GM12878 (cell line): ENCODE data around the gene FAM76B. TPM values are rescaled to one million over a fixed set of nuclear protein-coding genes. Genes with fewer than 3 reads are reported as not detected.

Experiments
- ATAC-seq: fragments of 200-7000 bp; cut with Tn5 transposase; 3 replicates; pipeline ENCODE4 v1.9.1; 2020; ENCODE audit warnings: mild to moderate bottlenecking, moderate library complexity
- BruUV-seq: library from RNA; stranded (reverse); fragments of 400-500 nt; replicated peaks from 2 replicates; lab custom pipeline; 2021; lab: Mats Ljungman, UMichigan
- CTCF ChIA-PET: fragments of 300-600 bp; sonication (Branson Sonifier 250); formaldehyde crosslinking; extraction: SDS; loops from one replicate; lab custom pipeline; 2021; ENCODE audit warnings: inconsistent platforms; lab: Yijun Ruan, JAX
- POLR2A ChIA-PET: fragments of 350-600 bp; formaldehyde crosslinking; extraction: SDS; loops from one replicate; lab custom pipeline; 2021; ENCODE audit warnings: inconsistent platforms; lab: Charles Lee
- RAD21 ChIA-PET: fragments of 300-600 bp; sonication (Branson Sonifier 250); formaldehyde crosslinking; loops from one replicate; lab custom pipeline; 2023; ENCODE audit warnings: antibody characterized with exemption; ENCODE audit not compliant: unreplicated experiment; lab: Charles Lee
- SMC1A ChIA-PET: fragments of 300-600 bp; sonication (Branson Sonifier 250); formaldehyde crosslinking; loops from one replicate; lab custom pipeline; 2023; ENCODE audit not compliant: unreplicated experiment, uncharacterized antibody; lab: Charles Lee
- DNase-seq: peaks from one replicate; pipeline ENCODE4 v3.0.0-alpha.2; 2011; ENCODE audit warnings: low read depth, low spot score
- FAIRE-seq: peaks from 3 replicates; lab custom pipeline; 2011; peaks lifted over from hg19 to GRCh38; lab: Jason Lieb, UNC
- H2AFZ ChIP-seq: 2 replicates; pipeline ENCODE4 v1.6.0; 2011; ENCODE audit warnings: low read depth, low read length, control low read depth; ENCODE audit not compliant: control insufficient read depth
- H3K27ac ChIP-seq: 2 replicates; pipeline ENCODE4 v1.5.1; 2011; ENCODE audit warnings: control low read depth; ENCODE audit not compliant: control insufficient read depth, insufficient read depth
- H3K27me3 ChIP-seq, 2 experiments: replicated peaks in 1 of 2; 2 replicates each; pipeline versions ENCODE4 v1.6.0 to v1.6.1; 2011; ENCODE audit warnings: low read length in 1 of 2; ENCODE audit not compliant: control insufficient read depth in 2 of 2, insufficient read depth in 2 of 2
- H3K36me3 ChIP-seq, 2 experiments: 2 replicates each; pipeline ENCODE4 v1.5.1; 2011; ENCODE audit warnings: low read length in 1 of 2; ENCODE audit not compliant: control insufficient read depth in 2 of 2, insufficient read depth in 2 of 2
- H3K4me1 ChIP-seq: 2 replicates; pipeline ENCODE4 v1.6.1; 2011; ENCODE audit warnings: mild to moderate bottlenecking, low read length, moderate library complexity, mixed read lengths; ENCODE audit not compliant: control insufficient read depth, insufficient read depth
- H3K4me2 ChIP-seq: 2 replicates; pipeline ENCODE4 v1.6.0; 2011; ENCODE audit warnings: control low read depth; ENCODE audit not compliant: control insufficient read depth, insufficient read depth
- H3K4me3 ChIP-seq: fragments of 200-600 bp; sonication (generic); 2 replicates; pipeline ENCODE4 v1.5.1; 2016
- H3K79me2 ChIP-seq: 2 replicates; pipeline ENCODE4 v1.6.0; 2011; ENCODE audit warnings: low read length; ENCODE audit not compliant: control insufficient read depth, insufficient read depth
- H3K9ac ChIP-seq: 2 replicates; pipeline ENCODE4 v1.8.0; 2011; ENCODE audit warnings: low read length, control low read depth, mixed read lengths; ENCODE audit not compliant: control insufficient read depth, insufficient read depth
- H3K9me3 ChIP-seq: replicated peaks from 3 replicates; pipeline ENCODE4 v1.5.1; 2011; ENCODE audit warnings: mild to moderate bottlenecking, low read length; ENCODE audit not compliant: control insufficient read depth, insufficient read depth
- H4K20me1 ChIP-seq: 2 replicates; pipeline ENCODE4 v1.6.0; 2011; ENCODE audit not compliant: control insufficient read depth, insufficient read depth
- MEF2B ChIP-seq: fragments of 450-650 bp; IDR thresholded peaks from 2 replicates; pipeline ENCODE4 v1.6.1; 2018; ENCODE audit warnings: mild to moderate bottlenecking, moderate library complexity; ENCODE audit not compliant: partially characterized antibody, poor library complexity, severe bottlenecking
- NR2C1 ChIP-seq: fragments of 450-650 bp; IDR thresholded peaks from 2 replicates; pipeline ENCODE4 v1.6.1; 2017; ENCODE audit warnings: antibody characterized with exemption, mild to moderate bottlenecking, moderate library complexity
- PKNOX1 ChIP-seq: fragments of 450-650 bp; IDR thresholded peaks from 2 replicates; pipeline ENCODE4 v1.6.1; 2016; ENCODE audit warnings: mild to moderate bottlenecking
- SRF ChIP-seq, 2 experiments: IDR thresholded peaks; 2 replicates each; pipeline ENCODE4 v1.6.1; 2011; ENCODE audit warnings: low read depth in 2 of 2, low read length in 2 of 2, mild to moderate bottlenecking in 1 of 2, moderate library complexity in 1 of 2
- STAT1 ChIP-seq: fragments of 450-650 bp; conservative IDR thresholded peaks from 2 replicates; pipeline ENCODE4 v1.6.1; 2014; ENCODE audit warnings: antibody characterized with exemption, mild to moderate bottlenecking
- ZBTB11 ChIP-seq: fragments of 450-650 bp; formaldehyde crosslinking; IDR thresholded peaks from 2 replicates; pipeline ENCODE4 v1.5.0; 2022; ENCODE audit warnings: mild to moderate bottlenecking, missing genetic modification characterization
- ZNF24 ChIP-seq: fragments of 450-650 bp; IDR thresholded peaks from 2 replicates; pipeline ENCODE4 v1.6.1; 2017; ENCODE audit warnings: antibody characterized with exemption, mild to moderate bottlenecking
- WGBS: methylation state at CpG from one replicate; pipeline ENCODE4 v1.1.6; 2016; ENCODE audit warnings: low lambda C conversion rate; ENCODE audit not compliant: insufficient replicate concordance, insufficient coverage; ENCODE audit errors: missing lambda C conversion rate; 5-methylcytosine and 5-hydroxymethylcytosine counted together
- in situ Hi-C: fragments of 300-500 bp; cut with MboI; formaldehyde crosslinking; loops from 9 replicates; pipeline ENCODE4 v1.14.3; 2018; ENCODE audit warnings: mixed read lengths
- intact Hi-C: fragments of 100-400 bp; cut with micrococcal nuclease; formaldehyde crosslinking; loops from one replicate; pipeline ENCODE4 v1.14.2; 2022; ENCODE audit not compliant: unreplicated experiment
- polyA plus RNA-seq, 11 experiments: library from polyadenylated mRNA; depleted of rRNA in 4 of 11; unstranded in 6 of 11; stranded (reverse) in 5 of 11; fragments of >200 nt; fragmentation: Nextera tagmentation in 4 of 11; fragmentation: Illumina TruSeq in 1 of 11; extraction: Ambion mirVana in 4 of 11; extraction: Trizol in 1 of 11; gene quantifications; 1 replicate in 1 of 11; 2 replicates in 10 of 11; pipeline versions ENCODE4 v1.2.1 to v1.2.3, GENCODE V29; 2011 to 2016; ENCODE audit warnings: inconsistent platforms in 2 of 11, missing spikeins in 2 of 11, low read depth in 1 of 11
- total RNA-seq, 4 experiments: library from RNA; depleted of rRNA in 3 of 4; stranded (reverse); fragments of >200 nt in 3 of 4; fragmentation: Illumina TruSeq in 1 of 4; extraction: Trizol in 1 of 4; gene quantifications; 2 replicates each; pipeline versions ENCODE4 v1.2.1 to v1.2.3, GENCODE V29; 2013 to 2021
- TF ChIP-seq, protein P1 (sequence below): IDR thresholded peaks from 2 replicates; pipeline ENCODE4 v1.6.1; 2012; ENCODE audit warnings: improper control_type of control experiment, low read depth, low read length; ENCODE audit not compliant: insufficient replicate concordance
- TF ChIP-seq, protein P2 (sequence below): fragments of 450-650 bp; IDR thresholded peaks from 2 replicates; pipeline ENCODE4 v1.6.1; 2018; ENCODE audit warnings: borderline replicate concordance, mild to moderate bottlenecking; ENCODE audit not compliant: partially characterized antibody

Gene FAM76B
- total and polyA plus RNA-seq, 10 of the 15 experiments (the other 5 are each of a cell fraction or from before 2014, with no cell fraction given), result 13.5 to 56.8 (median 28.4) TPM

GRCh38 chr11:95778699-95779098 is 10.9 kb downstream of the FAM76B start:
- Histone ChIP-seq H3K4me2 (no peak overlapping the region), H3K79me2 (peaks cover 7% of the 10 kb centered on the region), H3K4me1 (peaks cover 6% of the 10 kb centered on the region; the same call in 1 of the 2 replicates), H2AFZ (no peak overlapping the region), H3K27ac (no peak overlapping the region), H3K4me3 (no peak overlapping the region), H4K20me1 (no peaks in the 10 kb centered on the region), H3K27me3 (no peaks in the 10 kb centered on the region), H3K9me3 (no peaks in the 10 kb centered on the region), H3K9ac (no peak overlapping the region), H3K36me3 (peaks cover 0 to 17% of the 10 kb centered on the region in 2 experiments; a peak in 3 of 4 replicates)
- ChIA-PET SMC1A (interaction anchor here (1.4 to 3.8 kb wide), 7 partner anchors 9 to 625 kb away, joined by 3 to 37 read pairs (median 6); partner anchors contain the start of genes CEP57 and FAM76B), RAD21 (interaction anchor here (0.7 to 3.1 kb wide), 5 partner anchors 10 to 626 kb away, joined by 3 to 11 read pairs (median 4); partner anchors contain the start of genes CEP57 and FAM76B), CTCF (interaction anchor here (2.1 to 2.9 kb wide), 4 partner anchors 10 to 624 kb away, joined by 8 to 14 read pairs (median 10); partner anchors contain the start of genes CEP57 and FAM76B), POLR2A (interaction anchor here (4.4 kb wide), 1 partner anchor 11 kb away, joined by 29 read pairs; the partner anchor contains the start of genes CEP57 and FAM76B)
- no peak for DNase-seq
- intact Hi-C loops (no loop called here), in situ Hi-C loops (no loop called here)
- 24% methylated on average over 3 of the region's 3 CpGs for WGBS
- BruUV-seq, result no TSS peak
- ATAC-seq, result peak; percentile 77
- no peak for FAIRE-seq
- no peak for TF ChIP-seq PKNOX1
- TF ChIP-seq, protein P1, sequence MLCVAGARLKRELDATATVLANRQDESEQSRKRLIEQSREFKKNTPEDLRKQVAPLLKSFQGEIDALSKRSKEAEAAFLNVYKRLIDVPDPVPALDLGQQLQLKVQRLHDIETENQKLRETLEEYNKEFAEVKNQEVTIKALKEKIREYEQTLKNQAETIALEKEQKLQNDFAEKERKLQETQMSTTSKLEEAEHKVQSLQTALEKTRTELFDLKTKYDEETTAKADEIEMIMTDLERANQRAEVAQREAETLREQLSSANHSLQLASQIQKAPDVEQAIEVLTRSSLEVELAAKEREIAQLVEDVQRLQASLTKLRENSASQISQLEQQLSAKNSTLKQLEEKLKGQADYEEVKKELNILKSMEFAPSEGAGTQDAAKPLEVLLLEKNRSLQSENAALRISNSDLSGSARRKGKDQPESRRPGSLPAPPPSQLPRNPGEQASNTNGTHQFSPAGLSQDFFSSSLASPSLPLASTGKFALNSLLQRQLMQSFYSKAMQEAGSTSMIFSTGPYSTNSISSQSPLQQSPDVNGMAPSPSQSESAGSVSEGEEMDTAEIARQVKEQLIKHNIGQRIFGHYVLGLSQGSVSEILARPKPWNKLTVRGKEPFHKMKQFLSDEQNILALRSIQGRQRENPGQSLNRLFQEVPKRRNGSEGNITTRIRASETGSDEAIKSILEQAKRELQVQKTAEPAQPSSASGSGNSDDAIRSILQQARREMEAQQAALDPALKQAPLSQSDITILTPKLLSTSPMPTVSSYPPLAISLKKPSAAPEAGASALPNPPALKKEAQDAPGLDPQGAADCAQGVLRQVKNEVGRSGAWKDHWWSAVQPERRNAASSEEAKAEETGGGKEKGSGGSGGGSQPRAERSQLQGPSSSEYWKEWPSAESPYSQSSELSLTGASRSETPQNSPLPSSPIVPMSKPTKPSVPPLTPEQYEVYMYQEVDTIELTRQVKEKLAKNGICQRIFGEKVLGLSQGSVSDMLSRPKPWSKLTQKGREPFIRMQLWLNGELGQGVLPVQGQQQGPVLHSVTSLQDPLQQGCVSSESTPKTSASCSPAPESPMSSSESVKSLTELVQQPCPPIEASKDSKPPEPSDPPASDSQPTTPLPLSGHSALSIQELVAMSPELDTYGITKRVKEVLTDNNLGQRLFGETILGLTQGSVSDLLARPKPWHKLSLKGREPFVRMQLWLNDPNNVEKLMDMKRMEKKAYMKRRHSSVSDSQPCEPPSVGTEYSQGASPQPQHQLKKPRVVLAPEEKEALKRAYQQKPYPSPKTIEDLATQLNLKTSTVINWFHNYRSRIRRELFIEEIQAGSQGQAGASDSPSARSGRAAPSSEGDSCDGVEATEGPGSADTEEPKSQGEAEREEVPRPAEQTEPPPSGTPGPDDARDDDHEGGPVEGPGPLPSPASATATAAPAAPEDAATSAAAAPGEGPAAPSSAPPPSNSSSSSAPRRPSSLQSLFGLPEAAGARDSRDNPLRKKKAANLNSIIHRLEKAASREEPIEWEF, result no peak
- no peak for TF ChIP-seq NR2C1
- no peak for TF ChIP-seq ZNF24
- TF ChIP-seq STAT1, result no peak
- TF ChIP-seq, protein P2, sequence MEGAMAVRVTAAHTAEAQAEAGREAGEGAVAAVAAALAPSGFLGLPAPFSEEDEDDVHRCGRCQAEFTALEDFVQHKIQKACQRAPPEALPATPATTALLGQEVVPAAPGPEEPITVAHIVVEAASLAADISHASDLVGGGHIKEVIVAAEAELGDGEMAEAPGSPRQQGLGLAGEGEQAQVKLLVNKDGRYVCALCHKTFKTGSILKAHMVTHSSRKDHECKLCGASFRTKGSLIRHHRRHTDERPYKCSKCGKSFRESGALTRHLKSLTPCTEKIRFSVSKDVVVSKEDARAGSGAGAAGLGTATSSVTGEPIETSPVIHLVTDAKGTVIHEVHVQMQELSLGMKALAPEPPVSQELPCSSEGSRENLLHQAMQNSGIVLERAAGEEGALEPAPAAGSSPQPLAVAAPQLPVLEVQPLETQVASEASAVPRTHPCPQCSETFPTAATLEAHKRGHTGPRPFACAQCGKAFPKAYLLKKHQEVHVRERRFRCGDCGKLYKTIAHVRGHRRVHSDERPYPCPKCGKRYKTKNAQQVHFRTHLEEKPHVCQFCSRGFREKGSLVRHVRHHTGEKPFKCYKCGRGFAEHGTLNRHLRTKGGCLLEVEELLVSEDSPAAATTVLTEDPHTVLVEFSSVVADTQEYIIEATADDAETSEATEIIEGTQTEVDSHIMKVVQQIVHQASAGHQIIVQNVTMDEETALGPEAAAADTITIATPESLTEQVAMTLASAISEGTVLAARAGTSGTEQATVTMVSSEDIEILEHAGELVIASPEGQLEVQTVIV, result no peak
- TF ChIP-seq ZBTB11 (CRISPR knock-in tag), result no peak
- peak in 1 of 2 experiments; percentile 83; a peak in 1 of 4 replicates for TF ChIP-seq SRF (IDR thresholded peaks at IDR 0.05; ENCODE audit: low read depth in 2 of 2, low read length in 2 of 2)
- no peak for TF ChIP-seq MEF2B
